Activated T-cell treated with anti-CD3 and anti-CD28 coated beads, Interleukin-2, amount 50 U/mL, for 72 hours (primary cell): Measurements from ENCODE around the gene CNPPD1. TPM values are rescaled to one million over a fixed set of nuclear protein-coding genes. Genes with fewer than 3 reads are reported as not detected.
"Not testable (repeated sequence)": the region's sequence is repeated elsewhere in the genome, so short reads cannot be mapped to it uniquely, and the experiment has no call there.

Experiments used
- ATAC-seq, 2 donors: fragments of 150-1000 bp; cut with Tn5 transposase; replicated peaks in 1 of 2; 2 replicates each; pipeline ENCODE4 v1.10.0; 2021; ENCODE audit warnings: moderate library complexity in 2 of 2, mild to moderate bottlenecking in 1 of 2
- DNase-seq, 2 donors: peaks; one replicate each; pipeline ENCODE4 v3.0.0; 2021 to 2022; ENCODE audit warnings: mixed read lengths in 1 of 2
- H3K27ac Mint-ChIP-seq: one replicate; pipeline ENCODE4 v1.8.0; 2022; ENCODE audit warnings: mild to moderate bottlenecking, moderate library complexity, mixed read lengths
- H3K27me3 Mint-ChIP-seq: one replicate; pipeline ENCODE4 v1.8.0; 2022; ENCODE audit warnings: low read depth, mixed read lengths
- H3K36me3 Mint-ChIP-seq, 2 donors: one replicate each; pipeline ENCODE4 v1.8.0; 2022; ENCODE audit warnings: mixed read lengths in 2 of 2, mild to moderate bottlenecking in 1 of 2; ENCODE audit not compliant: insufficient read depth in 2 of 2
- H3K4me1 Mint-ChIP-seq: one replicate; pipeline ENCODE4 v1.8.0; 2022; ENCODE audit warnings: low read depth, mixed read lengths
- H3K4me3 Mint-ChIP-seq, 2 donors: one replicate each; pipeline ENCODE4 v1.8.0; 2022; ENCODE audit warnings: mild to moderate bottlenecking in 2 of 2, mixed read lengths in 2 of 2, moderate library complexity in 2 of 2
- H3K9me3 Mint-ChIP-seq, 2 donors: one replicate each; pipeline ENCODE4 v1.8.0; 2022; ENCODE audit warnings: mixed read lengths in 2 of 2
- total RNA-seq, 2 donors: library from RNA; stranded (reverse); gene quantifications; one replicate each; pipeline ENCODE4 v1.2.3, GENCODE V29; 2022

The CNPPD1 gene
- total RNA-seq, 2 donors from 2014 or later: 53.5 to 54.5 TPM

DNA sequence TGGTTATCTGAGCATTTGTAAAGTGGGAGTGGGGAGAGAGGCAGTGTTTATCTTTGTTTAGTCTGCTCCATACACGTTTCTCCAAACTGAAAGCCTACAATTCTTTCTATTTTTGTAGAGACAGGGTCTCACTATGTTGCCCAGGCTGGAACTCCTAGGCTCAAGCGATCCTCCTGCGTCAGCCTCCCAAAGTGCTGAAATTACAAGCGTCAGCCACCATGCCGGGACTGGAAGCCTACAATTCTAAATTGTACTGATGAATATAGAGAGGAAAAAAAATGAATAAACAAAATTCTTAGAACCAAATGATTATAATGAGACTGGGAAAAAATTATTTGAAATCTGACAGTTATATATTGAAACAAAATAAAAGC is 28.4 kb upstream of the CNPPD1 start:
- H3K36me3 Mint-ChIP-seq: peaks cover 1 to 6% of the 10 kb centered on the region in 2 donors
- ATAC-seq: no peak
- H3K27me3 Mint-ChIP-seq: no peaks in the 10 kb centered on the region
- H3K27ac Mint-ChIP-seq: no peak overlapping the region
- DNase-seq: no peak
- H3K9me3 Mint-ChIP-seq: peaks cover 0 to 3% of the 10 kb centered on the region in 2 donors
- peak overlapping the region; percentile 16 to 79 for H3K4me3 Mint-ChIP-seq
- H3K4me1 Mint-ChIP-seq: peaks cover 35% of the 10 kb centered on the region

DNA sequence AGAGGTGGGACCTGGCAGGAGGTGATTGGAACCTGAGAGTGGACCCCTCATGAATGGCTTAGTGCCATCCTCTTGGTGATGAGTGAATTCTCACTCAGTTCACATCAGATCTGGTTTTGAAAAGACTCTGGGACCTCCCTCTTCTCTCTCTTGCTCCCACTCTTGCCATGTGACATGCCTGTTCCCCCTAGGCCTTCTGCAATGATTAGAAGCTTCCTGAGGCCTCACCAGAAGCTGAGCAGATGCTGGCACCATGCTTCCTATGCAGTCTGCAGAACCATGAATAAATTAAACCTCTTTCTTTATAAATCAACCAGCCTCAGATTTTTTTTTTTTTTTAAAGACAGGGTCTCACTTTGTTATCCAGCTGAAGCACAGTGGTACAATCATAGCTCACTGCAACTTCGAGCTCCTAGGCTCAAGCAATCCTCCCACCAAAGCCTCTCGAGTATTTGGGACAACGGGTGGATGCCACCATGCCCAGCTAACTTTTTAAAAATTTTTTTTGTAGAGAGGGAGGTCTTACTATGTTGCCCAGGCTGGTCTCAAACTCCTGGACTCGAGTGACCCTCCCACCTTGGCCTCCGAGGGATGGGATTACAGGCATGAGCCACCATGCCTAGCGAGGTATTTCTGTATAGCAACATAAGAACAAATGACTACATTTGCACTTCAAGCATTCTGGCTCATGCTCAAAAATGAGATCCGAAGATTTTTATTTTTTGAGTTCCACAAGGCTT is 27.9 kb upstream of the CNPPD1 start:
- Mint-ChIP-seq H3K9me3 (peaks cover 0 to 3% of the 10 kb centered on the region in 2 donors), H3K4me1 (peaks cover 32% of the 10 kb centered on the region), H3K4me3 (no peak overlapping the region), H3K36me3 (peaks cover 1 to 6% of the 10 kb centered on the region in 2 donors), H3K27ac (no peak overlapping the region), H3K27me3 (no peaks in the 10 kb centered on the region)
- no peak for ATAC-seq
- no peak for DNase-seq

GRCh38 chr2:219201331-219201730 is 24.6 kb upstream of the CNPPD1 start:
- DNase-seq, H3K4me3 Mint-ChIP-seq, ATAC-seq, H3K27me3 Mint-ChIP-seq, H3K27ac Mint-ChIP-seq, H3K36me3 Mint-ChIP-seq, H3K9me3 Mint-ChIP-seq: not testable (repeated sequence)
- H3K4me1 Mint-ChIP-seq: peaks cover 25% of the 10 kb centered on the region

DNA sequence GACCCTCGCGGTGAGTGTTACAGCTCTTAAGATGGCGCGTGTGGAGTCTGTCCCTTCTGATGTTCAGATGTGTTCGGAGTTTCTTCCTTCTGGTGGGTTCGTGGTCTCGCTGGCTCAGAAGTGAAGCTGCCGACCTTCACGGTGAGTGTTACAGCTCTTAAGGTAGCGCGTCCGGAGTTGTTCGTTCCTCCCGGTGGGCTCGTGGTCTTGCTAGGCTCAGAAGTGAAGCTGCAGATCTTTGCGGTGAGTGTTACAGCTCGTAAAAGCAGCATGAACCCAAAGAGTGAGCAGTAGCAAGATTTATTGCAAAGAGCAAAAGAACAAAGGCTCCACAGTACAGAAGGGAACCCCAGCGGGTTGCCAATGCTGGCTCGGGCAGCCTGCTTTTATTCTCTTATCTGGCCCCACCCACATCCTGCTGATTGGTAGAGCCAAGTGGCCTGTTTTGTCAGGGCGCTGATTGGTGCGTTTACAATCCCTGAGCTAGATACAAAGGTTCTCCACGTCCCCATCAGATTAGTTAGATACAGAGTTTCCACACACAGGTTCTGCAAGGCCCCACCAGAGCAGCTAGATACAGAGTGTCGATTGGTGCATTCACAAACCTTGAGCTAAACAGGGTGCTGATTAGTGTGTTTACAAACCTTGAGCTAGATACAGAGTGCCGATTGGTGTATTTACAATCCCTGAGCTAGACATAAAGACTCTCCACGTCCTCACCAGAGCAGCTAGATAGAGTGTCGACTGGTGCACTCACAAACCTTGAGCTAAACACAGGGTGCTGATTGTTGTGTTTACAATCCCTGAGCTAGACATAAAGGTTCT is 24.0 kb upstream of the CNPPD1 start:
- ATAC-seq, H3K36me3 Mint-ChIP-seq, H3K9me3 Mint-ChIP-seq, H3K27me3 Mint-ChIP-seq: not testable (repeated sequence)
- H3K4me3 Mint-ChIP-seq: peak overlapping the region; percentile 78 to 82
- peak overlapping the region; percentile 11 for H3K27ac Mint-ChIP-seq
- H3K4me1 Mint-ChIP-seq: peaks cover 25% of the 10 kb centered on the region
- peak; percentile 36 to 42 for DNase-seq

DNA sequence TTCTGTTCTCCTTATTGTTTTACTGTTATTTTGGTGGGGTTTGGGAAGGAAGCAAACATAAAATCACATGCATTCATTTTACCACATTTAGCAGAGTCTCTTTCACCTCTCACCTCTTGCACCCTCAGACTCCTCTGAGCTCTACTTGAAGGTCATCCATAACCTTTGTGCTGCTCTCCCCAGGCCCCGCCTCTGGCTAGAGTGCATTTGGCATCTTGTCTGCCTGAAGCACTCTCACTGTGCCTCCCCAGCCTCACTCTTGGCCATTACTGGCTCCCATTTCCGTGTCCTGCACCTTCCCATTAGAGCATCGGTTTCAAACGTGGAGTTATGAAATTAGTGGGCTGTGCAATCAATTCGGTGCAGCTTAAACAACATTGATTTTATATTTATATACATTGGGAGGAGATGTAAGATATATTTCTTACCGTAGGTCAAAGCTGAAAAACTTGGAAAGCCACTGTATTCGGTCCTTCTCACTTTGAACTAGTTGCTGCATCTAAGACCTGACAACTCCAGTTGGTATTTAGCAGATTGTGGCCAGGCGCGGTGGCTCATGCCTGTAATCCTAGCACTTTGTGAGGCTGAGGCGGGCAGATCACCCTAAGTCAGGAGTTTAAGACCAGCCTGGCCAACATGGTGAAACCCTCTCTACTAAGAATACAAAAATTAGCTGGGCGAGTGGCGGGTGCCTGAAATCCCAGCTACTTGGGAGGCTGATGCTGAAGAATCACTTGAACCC is 22.9 kb upstream of the CNPPD1 start:
- no peak for ATAC-seq
- H3K27ac Mint-ChIP-seq: no peak overlapping the region
- H3K4me1 Mint-ChIP-seq: peaks cover 20% of the 10 kb centered on the region
- DNase-seq: no peak
- H3K36me3 Mint-ChIP-seq: peaks cover 1 to 5% of the 10 kb centered on the region in 2 donors
- peak overlapping the region; percentile 28 to 39 for H3K4me3 Mint-ChIP-seq
- H3K27me3 Mint-ChIP-seq: no peaks in the 10 kb centered on the region
- H3K9me3 Mint-ChIP-seq: peaks cover 0 to 3% of the 10 kb centered on the region in 2 donors

DNA sequence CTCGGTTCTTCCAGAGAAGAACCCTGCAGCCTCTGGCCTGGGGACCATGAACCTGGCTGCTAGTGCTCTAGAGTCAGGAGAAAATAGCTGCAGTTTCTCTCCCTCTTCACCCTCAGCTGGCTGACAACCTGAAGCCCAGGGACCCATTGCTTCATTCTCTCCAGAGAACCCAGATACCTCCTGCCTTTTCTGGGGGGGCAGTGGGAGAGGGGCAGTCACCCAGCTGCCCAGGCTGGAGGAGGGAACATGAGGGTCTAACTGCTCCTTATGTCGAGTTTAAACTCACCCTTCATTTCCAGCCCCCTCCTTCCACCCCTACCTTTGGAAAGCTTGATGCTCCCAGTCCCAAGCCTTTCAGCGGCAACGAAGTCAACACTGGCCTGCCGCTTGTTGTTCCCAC is 22.2 kb upstream of the CNPPD1 start:
- no peak for DNase-seq
- H3K4me3 Mint-ChIP-seq: peak overlapping the region in 1 of 2 donors; percentile 39

GRCh38 chr2:219197388-219197787 is 20.7 kb upstream of the CNPPD1 start:
- no peak for DNase-seq
- Mint-ChIP-seq H3K27me3 (no peaks in the 10 kb centered on the region), H3K36me3 (no peaks in the 10 kb centered on the region), H3K9me3 (no peaks in the 10 kb centered on the region), H3K4me3 (no peak overlapping the region), H3K27ac (no peak overlapping the region), H3K4me1 (peaks cover 20% of the 10 kb centered on the region)
- no peak for ATAC-seq

More for the DNA sequence above, 22.2 kb upstream of the CNPPD1 start:
- Mint-ChIP-seq H3K4me1 (peaks cover 20% of the 10 kb centered on the region), H3K36me3 (peaks cover 0 to 2% of the 10 kb centered on the region in 2 donors), H3K9me3 (no peaks in the 10 kb centered on the region), H3K27ac (no peak overlapping the region), H3K27me3 (no peaks in the 10 kb centered on the region)
- ATAC-seq: no peak

- DNase-seq (peak; percentile 29 to 36), ATAC-seq (peak; percentile 89 to 91)
- Mint-ChIP-seq H3K27ac (peak overlapping the region; percentile 51), H3K27me3 (no peaks in the 10 kb centered on the region), H3K4me3 (peak overlapping the region in 1 of 2 donors; percentile 10), H3K36me3 (peaks cover 6 to 11% of the 10 kb centered on the region in 2 donors), H3K4me1 (peaks cover 30% of the 10 kb centered on the region), H3K9me3 (no peaks in the 10 kb centered on the region)
Observed at GRCh38 chr2:219186754-219187456, 10.2 kb upstream of the CNPPD1 start.

DNA sequence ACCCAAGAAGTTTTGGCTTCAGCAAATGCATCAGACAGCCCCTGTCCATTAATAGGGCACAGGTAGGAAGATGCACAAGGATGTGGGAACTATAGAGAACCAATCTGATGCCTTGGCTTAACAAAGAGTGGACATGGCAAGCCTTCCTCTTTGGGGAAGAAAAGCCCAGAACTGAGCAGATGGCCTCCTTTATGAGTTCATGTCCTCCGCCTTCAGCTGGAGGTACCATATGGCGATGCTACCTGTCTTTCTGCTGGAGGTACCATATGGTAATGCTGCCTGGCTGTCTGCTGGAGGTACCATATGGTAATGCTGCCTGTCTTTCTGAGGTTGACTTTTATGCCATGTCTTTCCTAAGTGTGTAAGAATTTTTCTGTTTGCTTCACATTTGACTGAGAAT is 7.4 kb upstream of the CNPPD1 start:
- H3K27me3 Mint-ChIP-seq: no peaks in the 10 kb centered on the region
- ATAC-seq (no peak), DNase-seq (no peak)
- no peaks in the 10 kb centered on the region for H3K9me3 Mint-ChIP-seq
- H3K27ac Mint-ChIP-seq: peak overlapping the region; percentile 27
- peaks cover 13 to 15% of the 10 kb centered on the region in 2 donors for H3K36me3 Mint-ChIP-seq
- H3K4me1 Mint-ChIP-seq: peaks cover 55% of the 10 kb centered on the region
- no peak overlapping the region for H3K4me3 Mint-ChIP-seq

- Mint-ChIP-seq H3K27me3 (no peaks in the 10 kb centered on the region), H3K9me3 (no peaks in the 10 kb centered on the region), H3K27ac (peak overlapping the region; percentile 27), H3K4me1 (peaks cover 59% of the 10 kb centered on the region), H3K36me3 (peaks cover 13 to 18% of the 10 kb centered on the region in 2 donors), H3K4me3 (peak overlapping the region in 1 of 2 donors; percentile 15)
- DNase-seq (no peak), ATAC-seq (no peak)
Observed at GRCh38 chr2:219183151-219183772, 6.5 kb upstream of the CNPPD1 start.

DNA sequence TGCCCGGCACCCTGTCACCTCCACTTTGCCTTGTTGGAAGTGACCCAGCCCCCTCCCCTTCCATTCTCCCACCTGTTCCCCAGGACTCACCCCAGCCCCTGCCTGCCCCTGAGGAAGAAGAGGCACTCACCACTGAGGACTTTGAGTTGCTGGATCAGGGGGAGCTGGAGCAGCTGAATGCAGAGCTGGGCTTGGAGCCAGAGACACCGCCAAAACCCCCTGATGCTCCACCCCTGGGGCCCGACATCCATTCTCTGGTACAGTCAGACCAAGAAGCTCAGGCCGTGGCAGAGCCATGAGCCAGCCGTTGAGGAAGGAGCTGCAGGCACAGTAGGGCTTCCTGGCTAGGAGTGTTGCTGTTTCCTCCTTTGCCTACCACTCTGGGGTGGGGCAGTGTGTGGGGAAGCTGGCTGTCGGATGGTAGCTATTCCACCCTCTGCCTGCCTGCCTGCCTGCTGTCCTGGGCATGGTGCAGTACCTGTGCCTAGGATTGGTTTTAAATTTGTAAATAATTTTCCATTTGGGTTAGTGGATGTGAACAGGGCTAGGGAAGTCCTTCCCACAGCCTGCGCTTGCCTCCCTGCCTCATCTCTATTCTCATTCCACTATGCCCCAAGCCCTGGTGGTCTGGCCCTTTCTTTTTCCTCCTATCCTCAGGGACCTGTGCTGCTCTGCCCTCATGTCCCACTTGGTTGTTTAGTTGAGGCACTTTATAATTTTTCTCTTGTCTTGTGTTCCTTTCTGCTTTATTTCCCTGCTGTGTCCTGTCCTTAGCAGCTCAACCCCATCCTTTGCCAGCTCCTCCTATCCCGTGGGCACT is 5.8 kb upstream of the CNPPD1 start:
- Mint-ChIP-seq H3K27ac (peak overlapping the region; percentile 12), H3K9me3 (no peaks in the 10 kb centered on the region), H3K4me3 (peak overlapping the region in 1 of 2 donors; percentile 36), H3K4me1 (peaks cover 60% of the 10 kb centered on the region), H3K36me3 (peaks cover 12 to 19% of the 10 kb centered on the region in 2 donors), H3K27me3 (no peaks in the 10 kb centered on the region)
- peak; percentile 36 to 59 for DNase-seq
- ATAC-seq: peak in 1 of 2 donors; percentile 44
